Raji (cell line): ENCODE measurements around the gene SDC1.

ENCODE experiments used
- POLR2A ChIP-seq: IDR thresholded peaks from 2 replicates; pipeline ENCODE4 v1.6.1; 2011; ENCODE audit warnings: low read depth, low read length, control low read depth; ENCODE audit not compliant: insufficient read depth

Gene SDC1

GRCh38 chr2:20176760-20177159 is 48.2 kb downstream of the SDC1 start:
- TF ChIP-seq POLR2A, result no peak

GRCh38 chr2:20175931-20176330 is 49.0 kb downstream of the SDC1 start:
- TF ChIP-seq POLR2A, result no peak

GRCh38 chr2:20175267-20175666 is 49.7 kb downstream of the SDC1 start:
- no peak for TF ChIP-seq POLR2A

GRCh38 chr2:20174410-20174809 is 50.5 kb downstream of the SDC1 start:
- TF ChIP-seq POLR2A, result no peak

GRCh38 chr2:20173496-20174402 is 51.2 kb downstream of the SDC1 start:
- no peak for TF ChIP-seq POLR2A

- no peak for TF ChIP-seq POLR2A
Observed at GRCh38 chr2:20173064-20173463, 51.9 kb downstream of the SDC1 start.

GRCh38 chr2:20172273-20173055 is 52.5 kb downstream of the SDC1 start:
- TF ChIP-seq POLR2A, result no peak

- no peak for TF ChIP-seq POLR2A
Observed at GRCh38 chr2:20171445-20171977, 53.4 kb downstream of the SDC1 start.

GRCh38 chr2:20170704-20171250 is 54.2 kb downstream of the SDC1 start:
- no peak for TF ChIP-seq POLR2A

- no peak for TF ChIP-seq POLR2A
Observed at GRCh38 chr2:20169796-20170703, 54.9 kb downstream of the SDC1 start.

GRCh38 chr2:20168727-20169696 is 55.9 kb downstream of the SDC1 start:
- TF ChIP-seq POLR2A, result no peak

- no peak for TF ChIP-seq POLR2A
Observed at GRCh38 chr2:20168048-20168726, 56.7 kb downstream of the SDC1 start.

- TF ChIP-seq POLR2A, result no peak
Observed at GRCh38 chr2:20167356-20167755, 57.6 kb downstream of the SDC1 start.
